CD1c-positive myeloid dendritic cell (primary cell): ENCODE data around the gene C4A.
"Not testable (repeated sequence)": the region's sequence is repeated elsewhere in the genome, so short reads cannot be mapped to it uniquely, and the experiment has no call there.

Experiments
- DNase-seq: peaks from one replicate; pipeline ENCODE4 v3.0.0-alpha.2; 2016; ENCODE audit errors: extremely low spot score

C4A gene

GRCh38 chr6:31979238-31979898, 2.5 kb upstream of the C4A start:
- DNase-seq, result no peak

DNA sequence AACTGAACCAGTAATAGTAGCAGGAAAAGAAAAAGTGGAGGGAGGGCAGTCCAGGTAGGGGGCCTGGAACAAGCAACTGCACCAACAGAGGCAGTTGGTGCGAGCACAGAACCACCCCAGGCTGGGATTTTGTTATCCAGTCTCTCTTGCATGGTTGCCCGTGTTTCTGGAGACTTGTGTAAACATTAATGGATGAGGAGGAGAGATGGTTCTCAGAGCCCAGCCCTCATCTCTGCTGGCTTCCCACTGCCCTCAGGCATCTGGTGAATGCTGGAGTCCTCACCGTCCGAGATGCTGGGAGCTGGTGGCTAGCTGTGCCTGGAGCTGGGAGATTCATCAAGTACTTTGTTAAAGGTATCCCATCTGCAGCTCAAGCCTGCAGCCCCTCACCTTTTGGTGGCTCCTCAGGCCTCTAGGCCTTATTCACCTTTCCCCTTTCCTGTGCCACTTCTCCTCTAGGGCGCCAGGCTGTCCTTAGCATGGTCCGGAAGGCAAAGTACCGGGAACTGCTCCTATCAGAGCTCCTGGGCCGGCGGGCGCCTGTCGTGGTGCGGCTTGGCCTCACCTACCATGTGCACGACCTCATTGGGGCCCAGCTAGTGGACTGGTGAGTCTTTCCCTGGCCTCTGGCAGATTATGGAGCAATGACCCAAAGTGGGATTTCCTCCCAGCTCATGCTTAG, 1.5 kb upstream of the C4A start:
- DNase-seq, result not testable (repeated sequence)

- DNase-seq, result not testable (repeated sequence)
Observed at GRCh38 chr6:31980998-31981397, 859 bp upstream of the C4A start.

DNA sequence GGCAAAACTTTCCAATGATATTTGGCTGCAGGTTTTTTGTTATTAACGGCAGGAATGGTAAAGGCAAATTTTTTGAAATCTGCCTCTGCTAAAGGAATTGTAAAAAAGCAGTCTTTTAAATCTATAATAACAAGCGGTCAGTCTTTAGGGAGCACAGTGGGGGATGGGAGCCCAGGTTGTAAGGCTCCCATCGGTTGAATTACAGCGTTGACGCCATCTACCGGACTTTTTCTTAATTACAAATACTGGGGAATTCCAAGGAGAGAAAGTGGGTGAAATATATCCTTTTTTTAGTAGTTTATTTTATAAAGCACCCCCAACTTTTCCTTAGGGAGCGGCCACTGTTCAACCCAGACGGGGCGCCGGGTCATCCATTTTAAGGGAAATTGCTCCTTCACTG, 7.5 kb downstream of the C4A start:
- DNase-seq, result not testable (repeated sequence)

DNA sequence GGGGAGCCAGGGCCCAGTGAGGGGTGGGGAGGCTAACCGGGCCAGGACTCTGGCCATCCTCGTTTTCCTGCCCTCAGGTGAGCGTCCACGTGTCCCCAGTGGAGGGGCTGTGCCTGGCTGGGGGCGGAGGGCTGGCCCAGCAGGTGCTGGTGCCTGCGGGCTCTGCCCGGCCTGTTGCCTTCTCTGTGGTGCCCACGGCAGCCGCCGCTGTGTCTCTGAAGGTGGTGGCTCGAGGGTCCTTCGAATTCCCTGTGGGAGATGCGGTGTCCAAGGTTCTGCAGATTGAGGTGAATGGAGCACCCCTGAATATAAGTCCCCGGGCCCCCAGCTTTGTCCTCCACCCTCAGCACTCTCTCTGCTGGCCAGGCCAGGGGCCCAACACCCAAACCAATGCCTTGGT, 12.6 kb downstream of the C4A start:
- DNase-seq, result not testable (repeated sequence)

- not testable (repeated sequence) for DNase-seq
Observed at GRCh38 chr6:31996385-31996784, 14.5 kb downstream of the C4A start.

DNA sequence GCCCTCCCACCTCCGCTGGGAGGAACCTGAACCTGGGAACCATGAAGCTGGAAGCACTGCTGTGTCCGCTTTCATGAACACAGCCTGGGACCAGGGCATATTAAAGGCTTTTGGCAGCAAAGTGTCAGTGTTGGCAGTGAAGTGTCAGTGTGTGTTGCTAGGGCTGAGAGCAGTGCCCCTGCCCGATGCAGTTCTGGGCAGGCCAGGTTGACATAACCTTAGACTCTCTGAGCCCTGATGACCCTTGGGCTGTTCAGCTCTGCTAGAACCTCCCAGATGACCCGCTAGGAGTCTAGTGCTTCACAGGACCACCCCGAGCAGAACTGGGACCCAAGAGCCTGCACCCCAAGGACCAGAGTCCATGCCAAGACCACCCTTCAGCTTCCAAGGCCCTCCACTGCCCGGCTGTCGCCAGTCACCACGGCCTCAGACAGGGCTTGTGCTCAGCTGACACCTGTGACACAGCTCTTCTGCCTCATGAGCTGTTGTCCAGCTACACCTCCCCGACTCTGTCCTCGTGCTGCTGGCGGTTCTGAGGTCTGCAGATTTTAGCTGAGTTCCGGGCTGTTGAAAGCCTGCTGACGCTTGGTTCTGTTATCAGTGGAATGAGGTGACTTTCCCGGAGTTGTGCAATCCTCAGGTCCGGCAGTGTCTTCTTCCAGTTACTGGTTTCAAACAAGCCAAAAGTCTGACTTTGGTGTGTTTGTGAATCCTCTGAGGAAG, 20.9 kb downstream of the C4A start:
- DNase-seq, result not testable (repeated sequence)

- DNase-seq, result not testable (repeated sequence)
Observed at GRCh38 chr6:32003301-32003700, 21.4 kb downstream of the C4A start.

GRCh38 chr6:32004393-32004792, 22.5 kb downstream of the C4A start:
- DNase-seq, result not testable (repeated sequence)

GRCh38 chr6:32004864-32005537, 23.1 kb downstream of the C4A start:
- not testable (repeated sequence) for DNase-seq

DNA sequence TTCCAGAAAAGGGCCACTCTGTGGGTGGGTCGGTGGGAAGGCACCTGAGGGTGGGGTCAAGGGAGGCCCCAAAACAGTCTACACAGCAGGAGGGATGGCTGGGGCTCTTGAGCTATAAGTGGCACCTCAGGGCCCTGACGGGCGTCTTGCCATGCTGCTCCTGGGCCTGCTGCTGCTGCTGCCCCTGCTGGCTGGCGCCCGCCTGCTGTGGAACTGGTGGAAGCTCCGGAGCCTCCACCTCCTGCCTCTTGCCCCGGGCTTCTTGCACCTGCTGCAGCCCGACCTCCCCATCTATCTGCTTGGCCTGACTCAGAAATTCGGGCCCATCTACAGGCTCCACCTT, 23.7 kb downstream of the C4A start:
- DNase-seq, result not testable (repeated sequence)

GRCh38 chr6:32005991-32006529, 24.2 kb downstream of the C4A start:
- not testable (repeated sequence) for DNase-seq

- DNase-seq, result not testable (repeated sequence)
Observed at GRCh38 chr6:32007086-32007485, 25.2 kb downstream of the C4A start.

- DNase-seq, result not testable (repeated sequence)
Observed at GRCh38 chr6:32008037-32008436, 26.2 kb downstream of the C4A start.

- DNase-seq, result not testable (repeated sequence)
Observed at GRCh38 chr6:32008616-32009015, 26.8 kb downstream of the C4A start.

DNA sequence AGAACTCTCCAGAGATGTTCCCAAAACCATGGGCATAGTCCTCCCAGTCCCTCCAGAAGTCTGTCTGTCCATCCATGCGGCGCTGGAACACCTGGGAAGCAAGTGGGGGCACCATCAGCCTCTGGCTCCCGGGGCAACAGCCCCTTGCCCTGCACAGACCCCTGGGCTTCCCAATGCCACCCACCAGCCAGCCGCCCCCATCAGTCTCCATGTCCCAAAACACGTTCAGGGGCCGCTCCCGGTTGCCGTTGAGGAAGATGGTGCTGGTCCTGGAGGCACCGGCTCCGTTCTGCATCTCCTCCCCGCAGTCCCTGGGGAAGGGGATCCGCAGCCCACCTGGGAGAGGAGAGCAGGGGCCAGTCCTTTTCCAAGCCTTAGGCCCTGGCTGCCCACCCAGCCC, 27.7 kb downstream of the C4A start:
- DNase-seq, result not testable (repeated sequence)

- not testable (repeated sequence) for DNase-seq
Observed at GRCh38 chr6:32010856-32011530, 29.1 kb downstream of the C4A start.

- DNase-seq, result not testable (repeated sequence)
Observed at GRCh38 chr6:32012941-32013617, 31.2 kb downstream of the C4A start.

- not testable (repeated sequence) for DNase-seq
Observed at GRCh38 chr6:32013738-32014137, 31.9 kb downstream of the C4A start.

- not testable (repeated sequence) for DNase-seq
Observed at GRCh38 chr6:32014547-32014946, 32.7 kb downstream of the C4A start, which contains the start of gene C4B. C4B (plus strand) TSS chr6:32014795; CDS start chr6:32014846, 51 bp downstream.

GRCh38 chr6:32022100-32022499, 40.2 kb downstream of the C4A start:
- DNase-seq, result not testable (repeated sequence)
